ENCODE measurements around the gene ERRFI1.
"Not testable (repeated sequence)": the region's sequence is repeated elsewhere in the genome, so short reads cannot be mapped to it uniquely, and the experiment has no call there.

The ERRFI1 gene, protein sequence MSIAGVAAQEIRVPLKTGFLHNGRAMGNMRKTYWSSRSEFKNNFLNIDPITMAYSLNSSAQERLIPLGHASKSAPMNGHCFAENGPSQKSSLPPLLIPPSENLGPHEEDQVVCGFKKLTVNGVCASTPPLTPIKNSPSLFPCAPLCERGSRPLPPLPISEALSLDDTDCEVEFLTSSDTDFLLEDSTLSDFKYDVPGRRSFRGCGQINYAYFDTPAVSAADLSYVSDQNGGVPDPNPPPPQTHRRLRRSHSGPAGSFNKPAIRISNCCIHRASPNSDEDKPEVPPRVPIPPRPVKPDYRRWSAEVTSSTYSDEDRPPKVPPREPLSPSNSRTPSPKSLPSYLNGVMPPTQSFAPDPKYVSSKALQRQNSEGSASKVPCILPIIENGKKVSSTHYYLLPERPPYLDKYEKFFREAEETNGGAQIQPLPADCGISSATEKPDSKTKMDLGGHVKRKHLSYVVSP

DNA sequence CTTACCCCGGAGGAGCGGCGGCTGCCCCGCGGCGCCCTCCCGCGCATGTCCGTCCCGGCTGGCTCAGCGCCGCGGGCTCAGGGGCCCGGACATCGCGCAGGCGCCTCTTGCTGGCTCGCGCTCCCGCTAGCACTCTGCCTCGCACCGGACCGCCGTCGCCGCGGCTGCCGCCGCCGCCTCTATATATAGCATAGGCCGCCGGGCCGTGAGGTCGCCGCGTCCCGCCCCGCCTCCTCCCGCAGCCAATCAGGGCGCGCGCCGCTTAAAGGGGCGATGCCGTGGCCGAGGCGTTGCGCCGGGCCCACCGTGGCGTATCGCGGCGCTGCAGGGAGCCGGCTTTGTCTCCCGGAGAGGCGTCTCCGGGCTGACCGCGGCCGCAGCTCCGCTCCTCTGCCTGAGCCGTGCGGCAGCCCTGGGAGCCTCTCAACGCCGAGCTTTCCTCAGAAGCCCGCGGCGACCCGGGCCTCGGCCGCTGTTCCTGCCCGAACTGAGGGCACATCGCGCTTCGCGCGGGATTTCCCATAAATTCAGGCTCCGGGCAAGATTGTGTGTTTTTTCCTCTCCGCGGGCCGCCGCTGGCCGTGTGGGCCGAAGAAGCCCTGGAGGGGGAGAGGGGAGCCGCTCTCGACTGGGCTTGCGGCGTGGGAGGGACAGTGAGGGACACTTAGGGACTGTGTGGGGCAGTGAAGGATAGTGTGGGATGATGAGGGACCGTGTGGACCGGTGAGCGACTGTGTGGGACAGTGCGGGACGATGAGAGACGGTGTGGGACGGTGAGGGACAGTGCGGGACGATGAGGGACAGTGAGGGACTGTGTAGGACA, at the start of gene ERRFI1:
Gene ERRFI1 (minus strand): TSS at position 157 of the 823 bp plus-strand sequence. CDS start 10,690 bp downstream, outside the sequence.
- peak; percentile 96 for DNase-seq (ENCODE audit: low spot score)
- in situ Hi-C loops (cut with MboI; ENCODE audit: low sequenced_read_pairs, unreplicated experiment): no loop called here
- TF ChIP-seq, protein P1, sequence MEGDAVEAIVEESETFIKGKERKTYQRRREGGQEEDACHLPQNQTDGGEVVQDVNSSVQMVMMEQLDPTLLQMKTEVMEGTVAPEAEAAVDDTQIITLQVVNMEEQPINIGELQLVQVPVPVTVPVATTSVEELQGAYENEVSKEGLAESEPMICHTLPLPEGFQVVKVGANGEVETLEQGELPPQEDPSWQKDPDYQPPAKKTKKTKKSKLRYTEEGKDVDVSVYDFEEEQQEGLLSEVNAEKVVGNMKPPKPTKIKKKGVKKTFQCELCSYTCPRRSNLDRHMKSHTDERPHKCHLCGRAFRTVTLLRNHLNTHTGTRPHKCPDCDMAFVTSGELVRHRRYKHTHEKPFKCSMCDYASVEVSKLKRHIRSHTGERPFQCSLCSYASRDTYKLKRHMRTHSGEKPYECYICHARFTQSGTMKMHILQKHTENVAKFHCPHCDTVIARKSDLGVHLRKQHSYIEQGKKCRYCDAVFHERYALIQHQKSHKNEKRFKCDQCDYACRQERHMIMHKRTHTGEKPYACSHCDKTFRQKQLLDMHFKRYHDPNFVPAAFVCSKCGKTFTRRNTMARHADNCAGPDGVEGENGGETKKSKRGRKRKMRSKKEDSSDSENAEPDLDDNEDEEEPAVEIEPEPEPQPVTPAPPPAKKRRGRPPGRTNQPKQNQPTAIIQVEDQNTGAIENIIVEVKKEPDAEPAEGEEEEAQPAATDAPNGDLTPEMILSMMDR (IDR thresholded peaks at IDR 0.05; ENCODE audit: borderline replicate concordance, control extremely low read depth, extremely low read depth, insufficient read depth, missing control alignments): no peak

DNA sequence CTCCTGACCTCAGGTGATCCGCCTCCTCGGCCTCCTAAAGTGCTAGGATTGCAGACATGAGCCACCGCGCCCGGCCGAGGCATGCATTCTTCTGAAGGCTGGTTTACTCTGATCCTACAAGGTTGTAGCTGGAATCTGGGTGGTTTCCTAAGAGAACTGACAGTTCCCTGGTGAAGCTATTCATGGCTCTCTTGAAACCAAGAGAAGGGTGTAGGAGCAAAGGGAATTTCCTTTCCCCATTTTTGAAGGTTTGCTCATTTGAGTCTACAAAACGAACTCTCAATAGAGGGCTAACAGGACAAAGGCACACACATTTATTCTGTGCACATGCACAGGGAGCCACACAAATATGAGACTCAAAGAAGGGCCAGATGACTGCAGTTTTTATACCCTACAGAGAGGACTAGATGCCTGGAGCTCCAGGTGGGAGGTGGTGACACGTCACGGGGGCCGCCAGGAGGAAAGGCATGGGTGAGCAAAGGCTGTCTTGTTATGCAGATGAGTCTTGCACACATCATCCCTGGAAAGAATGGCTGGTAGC, 49.5 kb upstream of the ERRFI1 start:
- in situ Hi-C loops (cut with MboI; ENCODE audit: low sequenced_read_pairs, unreplicated experiment): no loop called here

DNA sequence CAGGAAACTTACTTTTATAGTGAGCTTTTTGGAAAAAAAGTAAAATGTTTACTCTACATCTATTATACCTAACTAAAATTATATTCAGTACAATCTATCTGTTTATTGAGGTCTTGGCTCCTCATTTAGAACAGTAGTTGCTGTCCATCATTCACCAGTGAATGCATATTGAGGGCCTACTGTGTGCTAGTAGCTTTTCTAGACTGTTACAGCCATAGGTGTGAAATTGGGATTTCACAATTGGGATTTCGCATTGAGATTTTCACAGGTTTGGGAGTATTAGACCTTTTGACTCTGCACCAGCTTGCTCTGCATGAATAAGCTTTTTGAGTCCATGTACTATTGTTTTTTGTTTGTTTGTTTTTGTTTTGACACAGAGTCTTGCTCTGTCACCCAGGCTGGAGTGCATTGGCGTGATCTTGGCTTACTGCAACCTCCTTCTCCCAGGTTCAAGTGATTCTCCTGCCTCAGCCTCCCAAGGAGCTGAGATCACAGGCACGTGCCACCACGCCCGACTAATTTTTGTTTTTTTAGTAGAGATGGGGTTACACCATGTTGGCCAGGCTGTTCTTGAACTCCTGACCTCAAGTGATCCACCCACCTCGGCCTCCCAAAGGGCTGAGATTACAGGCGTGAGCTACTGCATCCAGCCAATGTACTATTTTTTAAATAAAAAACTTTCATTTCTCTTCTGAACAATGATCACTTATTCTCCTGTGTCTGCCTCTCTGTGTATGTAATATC, 47.2 kb upstream of the ERRFI1 start:
- DNase-seq (ENCODE audit: low spot score): no peak
- TF ChIP-seq, protein P1 (IDR thresholded peaks at IDR 0.05; ENCODE audit: borderline replicate concordance, control extremely low read depth, extremely low read depth, insufficient read depth, missing control alignments): no peak
- in situ Hi-C loops (cut with MboI; ENCODE audit: low sequenced_read_pairs, unreplicated experiment): no loop called here

More for the DNA sequence above, 49.5 kb upstream of the ERRFI1 start:
- no peak for DNase-seq (ENCODE audit: low spot score)
- TF ChIP-seq, protein P1 (IDR thresholded peaks at IDR 0.05; ENCODE audit: borderline replicate concordance, control extremely low read depth, extremely low read depth, insufficient read depth, missing control alignments): no peak

DNA sequence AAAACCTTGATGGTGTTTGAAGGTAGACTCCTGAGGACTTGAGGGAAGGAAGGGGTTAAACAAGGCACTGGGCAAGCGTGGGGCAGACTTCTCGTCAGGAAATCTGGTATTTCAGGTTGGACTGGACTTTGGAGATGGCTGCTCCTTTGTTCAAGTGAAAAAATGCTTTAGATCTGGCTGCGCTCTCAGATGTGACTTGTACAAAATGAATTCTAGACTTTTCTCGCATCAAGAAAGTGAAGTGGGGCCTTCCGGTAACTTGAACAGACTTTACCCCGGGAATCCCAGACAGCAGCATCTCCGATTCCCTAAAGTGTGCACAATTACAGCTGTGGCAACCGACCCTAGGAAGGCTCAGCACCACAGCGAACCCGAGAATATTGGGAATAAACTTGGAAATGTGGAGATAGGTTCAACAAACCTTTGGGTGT, 44.3 kb upstream of the ERRFI1 start:
- TF ChIP-seq, protein P1 (IDR thresholded peaks at IDR 0.05; ENCODE audit: borderline replicate concordance, control extremely low read depth, extremely low read depth, insufficient read depth, missing control alignments): no peak
- no peak for DNase-seq (ENCODE audit: low spot score)
- in situ Hi-C loops (cut with MboI; ENCODE audit: low sequenced_read_pairs, unreplicated experiment): no loop called here

DNA sequence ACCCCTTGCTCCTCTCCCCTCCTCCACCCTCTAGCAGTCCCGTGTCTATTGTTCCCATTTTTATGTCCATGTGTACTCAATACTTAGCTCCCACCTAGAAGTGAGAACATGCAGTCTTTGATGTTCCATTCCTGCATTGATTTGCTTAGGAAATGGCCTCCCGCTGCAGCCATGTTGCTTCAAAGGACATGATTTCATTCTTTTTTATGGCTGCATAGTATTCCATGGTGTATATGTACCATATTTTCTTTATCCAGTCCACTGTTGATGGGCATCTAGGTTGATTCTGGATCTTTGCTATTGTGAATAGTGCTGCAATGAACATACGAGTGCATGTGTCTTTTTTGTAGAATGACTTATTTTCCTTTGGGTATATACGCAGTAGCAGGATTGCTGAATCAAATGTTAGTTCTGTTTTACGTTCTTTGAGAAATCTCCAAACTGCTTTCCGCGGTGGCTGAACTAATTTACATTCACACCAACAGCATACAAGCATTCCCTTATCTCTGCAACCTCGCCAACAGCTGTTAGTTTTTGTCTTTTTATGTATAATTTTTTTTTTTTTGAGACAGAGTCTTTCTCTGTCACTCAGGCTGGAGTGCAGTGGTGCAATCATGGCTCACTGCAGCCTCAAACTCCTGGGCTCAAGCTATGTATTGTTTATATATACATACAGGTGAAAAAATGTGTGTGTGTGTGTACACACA, 43.7 kb upstream of the ERRFI1 start:
- DNase-seq (ENCODE audit: low spot score); in situ Hi-C loops (cut with MboI; ENCODE audit: low sequenced_read_pairs, unreplicated experiment): not testable (repeated sequence)

DNA sequence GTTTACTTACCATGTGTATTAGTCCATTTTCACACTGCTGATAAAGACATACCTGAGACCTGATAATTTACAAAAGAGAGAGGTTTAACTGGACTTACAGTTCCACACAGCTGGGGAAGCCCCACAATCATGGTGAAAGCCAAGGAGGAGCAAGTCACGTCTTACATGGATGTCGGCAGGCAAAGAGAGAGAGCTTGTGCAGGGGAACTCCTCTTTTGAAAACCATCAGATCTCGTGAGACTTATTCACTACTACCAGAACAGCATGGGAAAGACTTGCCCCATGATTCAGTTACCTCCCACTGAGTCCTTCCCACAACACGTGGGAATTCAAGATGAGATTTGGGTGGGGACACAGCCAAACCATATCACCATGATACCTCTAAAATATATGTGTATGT, 39.3 kb upstream of the ERRFI1 start:
- TF ChIP-seq, protein P1 (IDR thresholded peaks at IDR 0.05; ENCODE audit: borderline replicate concordance, control extremely low read depth, extremely low read depth, insufficient read depth, missing control alignments): no peak
- in situ Hi-C loops (cut with MboI; ENCODE audit: low sequenced_read_pairs, unreplicated experiment): no loop called here
- no peak for DNase-seq (ENCODE audit: low spot score)
